HepG2 (cell line): Measurements from ENCODE around the gene PAPPA. TPM values are rescaled to one million over a fixed set of nuclear protein-coding genes. Genes with fewer than 3 reads are reported as not detected.

ENCODE experiments used
- ATAC-seq: fragments of 200-7000 bp; cut with Tn5 transposase; 3 replicates; pipeline ENCODE4 v1.9.1; 2020; ENCODE audit warnings: mild to moderate bottlenecking, moderate library complexity
- BruUV-seq: library from RNA; stranded (reverse); fragments of 400-500 nt; replicated peaks from 2 replicates; lab custom pipeline; 2021; lab: Mats Ljungman, UMichigan
- CTCF ChIA-PET: fragments of 300-600 bp; formaldehyde crosslinking; extraction: SDS; loops from one replicate; lab custom pipeline; 2021; ENCODE audit warnings: low total read pairs, inconsistent platforms, low intra/inter-chr PET ratio; lab: Yijun Ruan, JAX
- POLR2A ChIA-PET: fragments of 350-600 bp; sonication (Branson Sonifier 250); formaldehyde crosslinking; loops from one replicate; lab custom pipeline; 2020; ENCODE audit warnings: antibody characterized with exemption, inconsistent platforms; lab: Yijun Ruan, JAX
- DNase-seq: peaks from one replicate; pipeline ENCODE4 v3.0.0-alpha.2; 2015; ENCODE audit warnings: low spot score
- FAIRE-seq: peaks from 3 replicates; lab custom pipeline; 2011; peaks lifted over from hg19 to GRCh38; lab: Jason Lieb, UNC
- H2AFZ ChIP-seq: one replicate; pipeline ENCODE4 v1.6.1; 2011; ENCODE audit warnings: low read length, inconsistent platforms
- H3K27ac ChIP-seq: fragments of 300-600 bp; 3 replicates; pipeline ENCODE4 v1.8.0; 2011; ENCODE audit warnings: mixed run types, mild to moderate bottlenecking, mixed read lengths, low read length, inconsistent platforms; ENCODE audit not compliant: insufficient read depth; ENCODE audit errors: extremely low read length
- H3K27me3 ChIP-seq, 2 experiments: fragments of 200-600 bp in 1 of 2; 2 replicates in 1 of 2; 3 replicates in 1 of 2; pipeline versions ENCODE4 v1.6.0 to v1.8.0; 2011; ENCODE audit warnings: low read length in 2 of 2, mild to moderate bottlenecking in 2 of 2, moderate library complexity in 2 of 2, inconsistent platforms in 1 of 2; ENCODE audit not compliant: insufficient read depth in 2 of 2, control insufficient read depth in 1 of 2
- H3K36me3 ChIP-seq, 2 experiments: fragments of 200-600 bp in 1 of 2; replicated peaks in 1 of 2; 2 replicates in 1 of 2; 3 replicates in 1 of 2; pipeline versions ENCODE4 v1.5.1 to v1.8.0; 2011; ENCODE audit warnings: low read length in 2 of 2, inconsistent platforms in 1 of 2; ENCODE audit not compliant: insufficient read depth in 2 of 2, control insufficient read depth in 1 of 2
- H3K4me1 ChIP-seq: 2 replicates; pipeline ENCODE4 v1.5.1; 2012; ENCODE audit warnings: low read length, inconsistent platforms; ENCODE audit not compliant: insufficient read depth
- H3K4me2 ChIP-seq: 2 replicates; pipeline ENCODE4 v1.6.0; 2011; ENCODE audit warnings: low read depth, low read length, inconsistent platforms
- H3K4me3 ChIP-seq, 3 experiments: fragments of 200-600 bp in 1 of 3; sonication (generic), shearing (Covaris generic) in 1 of 3; replicated peaks in 1 of 3; 2 replicates each; pipeline ENCODE4 v1.5.1; 2011 to 2016; ENCODE audit warnings: low read length in 3 of 3, inconsistent platforms in 2 of 3, low read depth in 2 of 3, mild to moderate bottlenecking in 2 of 3, control low read depth in 1 of 3, mixed read lengths in 1 of 3; ENCODE audit not compliant: insufficient read depth in 1 of 3
- H3K79me2 ChIP-seq: one replicate; pipeline ENCODE4 v1.6.1; 2011; ENCODE audit warnings: low read length, inconsistent platforms; ENCODE audit not compliant: insufficient read depth
- H3K9ac ChIP-seq: 2 replicates; pipeline ENCODE4 v1.6.0; 2011; ENCODE audit warnings: mild to moderate bottlenecking, low read depth, low read length, inconsistent platforms; ENCODE audit not compliant: insufficient read depth
- H3K9me3 ChIP-seq: 2 replicates; pipeline ENCODE4 v1.5.1; 2012; ENCODE audit warnings: mild to moderate bottlenecking, low read length
- H4K20me1 ChIP-seq: 2 replicates; pipeline ENCODE4 v1.6.0; 2011; ENCODE audit warnings: inconsistent platforms, mild to moderate bottlenecking, low read length, moderate library complexity; ENCODE audit not compliant: insufficient read depth
- CENPBD1 ChIP-seq: sonication (generic); formaldehyde crosslinking; IDR thresholded peaks from 2 replicates; pipeline ENCODE4 v1.8.0; 2022; ENCODE audit warnings: missing genetic modification reagents, low read depth, mild to moderate bottlenecking, borderline replicate concordance
- FOXC1 ChIP-seq: sonication (generic); formaldehyde crosslinking; IDR thresholded peaks from 2 replicates; pipeline ENCODE4 v1.8.0; 2022; ENCODE audit warnings: mild to moderate bottlenecking, missing genetic modification reagents, borderline replicate concordance
- KAT8 ChIP-seq: IDR thresholded peaks from 2 replicates; pipeline ENCODE4 v1.6.1; 2016; ENCODE audit warnings: missing genetic modification reagents, missing compliant biosample characterization
- NR2F1 ChIP-seq, 2 experiments: fragments of 450-650 bp in 1 of 2; formaldehyde crosslinking in 1 of 2; IDR thresholded peaks; 2 replicates each; pipeline versions ENCODE4 v1.5.0 to v1.6.1; 2016 to 2020; ENCODE audit warnings: mild to moderate bottlenecking in 1 of 2, missing compliant biosample characterization in 1 of 2, missing genetic modification reagents in 1 of 2, moderate library complexity in 1 of 2
- RBM22 ChIP-seq: fragments of 200-400 bp; formaldehyde crosslinking; optimal IDR thresholded peaks from 2 replicates; pipeline ENCODE3; 2017; ENCODE audit warnings: mild to moderate bottlenecking, low read length, moderate library complexity
- ZBTB10 ChIP-seq: sonication (generic); formaldehyde crosslinking; IDR thresholded peaks from 2 replicates; pipeline ENCODE4 v1.4.0; 2020; ENCODE audit warnings: missing genetic modification reagents, borderline replicate concordance
- ZBTB44 ChIP-seq: sonication (generic); formaldehyde crosslinking; IDR thresholded peaks from 2 replicates; pipeline ENCODE4 v1.4.0; 2020; ENCODE audit warnings: missing genetic modification reagents
- ZFP62 ChIP-seq: sonication (generic); formaldehyde crosslinking; IDR thresholded peaks from 2 replicates; pipeline ENCODE4 v1.4.0; 2020; ENCODE audit warnings: missing genetic modification reagents
- ZFP82 ChIP-seq: sonication (generic); formaldehyde crosslinking; IDR thresholded peaks from 2 replicates; pipeline ENCODE4 v1.5.1; 2020; ENCODE audit warnings: mild to moderate bottlenecking, missing genetic modification reagents, borderline replicate concordance
- ZMYM4 ChIP-seq: sonication (generic); formaldehyde crosslinking; IDR thresholded peaks from 2 replicates; pipeline ENCODE4 v1.8.1; 2023; ENCODE audit warnings: mild to moderate bottlenecking, missing genetic modification reagents
- ZNF160 ChIP-seq: sonication (generic); formaldehyde crosslinking; IDR thresholded peaks from 2 replicates; pipeline ENCODE4 v1.8.0; 2022; ENCODE audit warnings: mild to moderate bottlenecking, inconsistent platforms, missing genetic modification reagents
- ZNF639 ChIP-seq: conservative IDR thresholded peaks from 2 replicates; pipeline ENCODE4 v1.6.1; 2018; ENCODE audit warnings: missing genetic modification reagents
- ZUFSP ChIP-seq: sonication (generic); formaldehyde crosslinking; IDR thresholded peaks from 2 replicates; pipeline ENCODE4 v1.9.0; 2021; ENCODE audit warnings: missing genetic modification reagents, mild to moderate bottlenecking, borderline replicate concordance
- WGBS: methylation state at CpG from one replicate; pipeline ENCODE4 v1.1.6; 2017; ENCODE audit warnings: low lambda C conversion rate; 5-methylcytosine and 5-hydroxymethylcytosine counted together
- in situ Hi-C: cut with HindIII; loops from 2 replicates; pipeline ENCODE4 v1.10.0; 2017; ENCODE audit warnings: low pct_unique_long_range_greater_than_20kb; ENCODE audit not compliant: extremely low pct_ligation_motif_present
- intact Hi-C: fragments of 100-400 bp; cut with micrococcal nuclease; formaldehyde crosslinking; loops from one replicate; pipeline ENCODE4 v1.10.0; 2022; ENCODE audit not compliant: unreplicated experiment
- polyA plus RNA-seq, 8 experiments: library from polyadenylated mRNA; depleted of rRNA in 3 of 8; stranded (reverse) in 7 of 8; unstranded in 1 of 8; fragments of >200 nt; fragmentation: Illumina TruSeq in 4 of 8; extraction: Trizol in 4 of 8; gene quantifications; 2 replicates each; pipeline versions ENCODE4 v1.2.1 to v1.2.3, GENCODE V29; 2011 to 2016; ENCODE audit warnings: low read depth in 4 of 8, missing spikeins in 1 of 8, mixed read lengths in 1 of 8; ENCODE audit not compliant: insufficient read depth in 1 of 8
- total RNA-seq, 5 experiments: library from RNA; depleted of rRNA; stranded (reverse); fragments of >200 nt; fragmentation: Illumina TruSeq; extraction: Trizol; gene quantifications; 2 replicates each; pipeline ENCODE4 v1.2.3, GENCODE V29; 2016; ENCODE audit warnings: low read depth in 1 of 5

Gene PAPPA
- total and polyA plus RNA-seq, 2 of the 13 experiments (the other 11 are each of a cell fraction or from before 2014, with no cell fraction given): 0.09 to 0.11 TPM

GRCh38 chr9:116318468-116319374 lies 165.1 kb downstream of the PAPPA start (continued):
- TF ChIP-seq ZMYM4 (CRISPR knock-in tag) (no peak), ZBTB10 (CRISPR knock-in tag) (no peak), ZNF160 (CRISPR knock-in tag) (no peak)

- H3K9ac ChIP-seq: no peak overlapping the region
- peaks cover 1 to 27% of the 10 kb centered on the region in 2 experiments; a peak in 4 of 5 replicates for H3K27me3 ChIP-seq
- WGBS: 20% methylated on average over 3 of the region's 3 CpGs
- H3K4me1 ChIP-seq: peaks cover 16% of the 10 kb centered on the region
- FAIRE-seq (no peak), ATAC-seq (no peak), DNase-seq (no peak)
- no peaks in the 10 kb centered on the region for H3K79me2 ChIP-seq
- no peaks in the 10 kb centered on the region for H3K9me3 ChIP-seq
- no peak overlapping the region for H3K4me2 ChIP-seq
- in situ Hi-C loops: no loop called here
- H4K20me1 ChIP-seq: no peaks in the 10 kb centered on the region; the same call in 1 of the 2 replicates
- H3K27ac ChIP-seq: no peak overlapping the region
- POLR2A ChIA-PET: no interaction called here
- no peak overlapping the region for H2AFZ ChIP-seq
- no TSS peak for BruUV-seq
- intact Hi-C loops: no loop called here
- no peaks in the 10 kb centered on the region for H3K36me3 ChIP-seq
- H3K4me3 ChIP-seq: no peak overlapping the region
- TF ChIP-seq ZFP62 (CRISPR knock-in tag) (no peak), ZFP82 (no peak), FOXC1 (CRISPR knock-in tag) (no peak), ZUFSP (CRISPR knock-in tag) (no peak), ZNF639 (no peak), NR2F1 (CRISPR knock-in tag; IDR thresholded peaks at IDR 0.05) (no peak), ZBTB44 (CRISPR knock-in tag) (no peak), KAT8 (CRISPR knock-in tag) (no peak), RBM22 (no peak), CENPBD1 (CRISPR knock-in tag) (no peak)
- TF ChIP-seq, all 625 proteins: peak for 0
- CTCF ChIA-PET: no interaction called here
Observed at GRCh38 chr9:116319480-116319879, 165.9 kb downstream of the PAPPA start.
